DMS153 (cell line): ENCODE results near the gene CASP9.

Experiments
- DNase-seq: peaks from one replicate; lab custom pipeline; 2025; lab: John Stamatoyannopoulos, UW

Gene CASP9

DNA sequence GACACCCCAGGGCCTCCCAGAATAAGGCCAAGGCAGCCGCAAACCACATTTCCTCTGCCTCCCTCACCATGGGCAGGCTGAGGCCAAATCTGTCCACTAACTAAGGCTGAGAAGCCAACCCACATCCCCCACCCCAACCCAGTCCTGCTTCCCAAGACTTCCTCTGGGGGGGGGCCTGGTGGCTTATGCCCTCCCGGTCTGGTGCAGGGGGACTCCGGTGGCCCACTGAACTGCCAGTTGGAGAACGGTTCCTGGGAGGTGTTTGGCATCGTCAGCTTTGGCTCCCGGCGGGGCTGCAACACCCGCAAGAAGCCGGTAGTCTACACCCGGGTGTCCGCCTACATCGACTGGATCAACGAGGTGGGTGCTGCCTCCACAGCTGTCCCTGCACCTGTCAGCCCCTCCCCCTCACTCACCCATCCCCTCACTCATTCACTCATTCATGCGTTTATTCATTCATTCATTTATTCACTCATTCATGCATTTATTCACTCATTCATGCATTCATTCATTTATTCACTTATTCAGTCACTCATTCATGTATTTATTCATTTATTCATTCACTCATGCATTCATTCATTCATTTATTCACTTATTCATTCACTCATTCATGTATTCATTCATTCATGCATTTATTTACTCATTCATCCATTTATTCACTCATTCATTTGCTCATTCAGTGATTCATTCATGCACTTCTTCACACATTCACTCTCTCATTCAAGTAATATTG, 78.5 kb downstream of the CASP9 start:
- DNase-seq: no peak

DNA sequence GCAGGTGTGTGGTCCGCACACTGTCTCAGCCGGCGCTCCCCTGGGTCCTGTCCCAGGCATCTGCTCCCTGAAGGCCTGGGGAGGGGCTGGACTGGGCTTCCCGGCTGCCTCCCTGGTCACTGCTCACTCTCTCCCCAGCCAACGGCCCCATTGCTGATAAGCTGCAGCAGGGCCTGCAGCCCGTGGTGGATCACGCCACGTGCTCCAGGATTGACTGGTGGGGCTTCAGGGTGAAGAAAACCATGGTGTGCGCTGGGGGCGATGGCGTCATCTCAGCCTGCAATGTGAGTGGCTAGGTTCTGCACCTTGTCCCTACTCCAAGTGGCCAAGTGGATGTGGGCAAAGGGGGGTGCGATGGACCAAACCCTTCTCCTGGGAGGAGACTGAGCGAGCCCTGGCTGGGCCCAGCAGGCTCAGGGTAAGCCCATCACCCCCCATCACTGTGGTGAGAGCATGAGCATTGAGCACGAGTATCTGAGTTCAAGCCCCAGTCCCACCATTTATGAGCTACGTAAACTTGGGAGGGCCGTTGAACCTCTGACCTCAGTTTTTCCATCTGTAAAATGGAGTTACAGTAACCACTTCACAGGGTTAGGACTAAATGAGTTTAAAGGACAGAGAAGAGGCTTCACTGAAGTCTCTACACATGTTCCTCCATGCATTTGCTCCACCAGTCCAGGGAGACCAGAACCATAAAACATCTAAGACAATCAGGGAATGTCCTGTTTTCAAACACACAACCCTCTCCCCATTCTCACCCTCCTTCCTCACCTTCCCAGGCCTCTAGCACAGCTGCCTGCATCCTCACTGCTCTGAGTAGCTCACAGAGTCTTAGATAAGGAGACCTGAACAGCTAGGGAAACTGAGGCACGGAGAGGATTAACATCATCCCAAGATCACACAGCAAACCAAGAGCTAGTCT, 79.3 kb downstream of the CASP9 start:
- no peak for DNase-seq

GRCh38 chr1:15443281-15443680, 80.7 kb downstream of the CASP9 start:
- DNase-seq: no peak

GRCh38 chr1:15442759-15443158, 81.3 kb downstream of the CASP9 start:
- DNase-seq: no peak

GRCh38 chr1:15442119-15442518, 81.9 kb downstream of the CASP9 start:
- DNase-seq: no peak
